Common myeloid progenitor, CD34-positive (primary cell): ENCODE data around the gene TP53.
A peak's percentile ranks its signal among the peaks of the same experiment; 100 is the strongest.

Source experiments
- CTCF ChIA-PET: fragments of 350-600 bp; sonication (Branson Sonifier 250); formaldehyde crosslinking; loops from one replicate; lab custom pipeline; 2021; ENCODE audit warnings: antibody characterized with exemption; lab: Charles Lee
- POLR2A ChIA-PET: fragments of 350-600 bp; sonication (Branson Sonifier 250); formaldehyde crosslinking; loops from one replicate; lab custom pipeline; 2021; ENCODE audit warnings: antibody characterized with exemption; lab: Charles Lee
- DNase-seq, 3 donors: peaks; one replicate each; pipeline versions ENCODE4 v3.0.0 to v3.0.0-alpha.2; 2013
- H3K27ac ChIP-seq, 2 experiments: 1 replicate in 1 of 2; 2 replicates in 1 of 2; pipeline ENCODE4 v1.7.0; 2013; ENCODE audit warnings: inconsistent platforms in 2 of 2, low read length in 2 of 2, mild to moderate bottlenecking in 2 of 2, low read depth in 1 of 2, moderate library complexity in 1 of 2; ENCODE audit not compliant: severe bottlenecking in 2 of 2, insufficient read depth in 1 of 2, poor library complexity in 1 of 2
- H3K27me3 ChIP-seq, 5 experiments: replicated peaks in 2 of 5; 1 replicate in 3 of 5; 2 replicates in 2 of 5; pipeline versions ENCODE4 v1.6.1 to v1.7.0; 2013; ENCODE audit warnings: low read length in 4 of 5, mild to moderate bottlenecking in 2 of 5, moderate library complexity in 2 of 5, inconsistent platforms in 1 of 5; ENCODE audit not compliant: insufficient read depth in 5 of 5, control insufficient read depth in 4 of 5
- H3K36me3 ChIP-seq, 4 experiments: 1 replicate in 2 of 4; 2 replicates in 2 of 4; pipeline versions ENCODE4 v1.6.1 to v1.7.0; 2013; ENCODE audit warnings: low read length in 3 of 4, control low read depth in 1 of 4, mild to moderate bottlenecking in 1 of 4; ENCODE audit not compliant: control insufficient read depth in 4 of 4, insufficient read depth in 4 of 4
- H3K4me1 ChIP-seq, 4 experiments: 1 replicate in 3 of 4; 2 replicates in 1 of 4; pipeline versions ENCODE4 v1.6.1 to v1.7.1; 2013; ENCODE audit warnings: low read length in 3 of 4, mild to moderate bottlenecking in 3 of 4, control low read depth in 1 of 4, inconsistent platforms in 1 of 4, moderate library complexity in 1 of 4; ENCODE audit not compliant: control insufficient read depth in 4 of 4, insufficient read depth in 4 of 4; ENCODE audit errors: control extremely low read depth in 1 of 4
- H3K4me3 ChIP-seq, 7 experiments: 1 replicate in 4 of 7; 2 replicates in 3 of 7; pipeline versions ENCODE4 v1.5.1 to v1.7.0; 2013; ENCODE audit warnings: mild to moderate bottlenecking in 7 of 7, low read length in 6 of 7, moderate library complexity in 6 of 7, inconsistent platforms in 2 of 7, low read depth in 2 of 7, control low read depth in 1 of 7; ENCODE audit not compliant: insufficient read depth in 4 of 7, control insufficient read depth in 1 of 7; ENCODE audit errors: extremely low read depth in 1 of 7
- H3K9me3 ChIP-seq, 5 experiments: 1 replicate in 4 of 5; 2 replicates in 1 of 5; pipeline versions ENCODE4 v1.6.1 to v1.7.1; 2013; ENCODE audit warnings: low read length in 4 of 5, mild to moderate bottlenecking in 2 of 5, inconsistent platforms in 1 of 5, low read depth in 1 of 5, moderate library complexity in 1 of 5; ENCODE audit not compliant: control insufficient read depth in 4 of 5, insufficient read depth in 2 of 5; ENCODE audit errors: control extremely low read depth in 1 of 5
- WGBS: methylation state at CpG from one replicate; pipeline ENCODE4 v1.1.5; 2013; ENCODE audit not compliant: insufficient coverage; 5-methylcytosine and 5-hydroxymethylcytosine counted together

The TP53 gene

GRCh38 chr17:7636163-7636562 is 51.1 kb downstream of the TP53 start:
- Histone ChIP-seq H3K4me3 (no peak overlapping the region), H3K9me3 (no peaks in the 10 kb centered on the region), H3K27me3 (no peaks in the 10 kb centered on the region), H3K36me3 (no peaks in the 10 kb centered on the region), H3K27ac (no peak overlapping the region), H3K4me1 (peaks cover 0 to 3% (median 0%) of the 10 kb centered on the region in 4 experiments)
- ChIA-PET POLR2A (no interaction called here), CTCF (interaction anchor here (0.7 to 8.2 kb wide), 4 partner anchors 8 to 343 kb away, joined by 3 to 91 read pairs (median 4); partner anchors contain the start of genes SAT2, TP53 and WRAP53)
- DNase-seq, result no peak
- WGBS, result 94% methylated on average over 4 of the region's 5 CpGs

GRCh38 chr17:7634384-7634783 is 52.9 kb downstream of the TP53 start:
- no peak overlapping the region for H3K4me3 ChIP-seq
- H3K9me3 ChIP-seq, result no peaks in the 10 kb centered on the region
- no peak for DNase-seq
- H3K36me3 ChIP-seq, result no peaks in the 10 kb centered on the region
- no peak overlapping the region for H3K27ac ChIP-seq
- H3K4me1 ChIP-seq, result peaks cover 0 to 3% (median 0%) of the 10 kb centered on the region in 4 experiments
- ChIA-PET CTCF (interaction anchor here (0.5 to 8.2 kb wide), 9 partner anchors 13 to 147 kb away, joined by 3 to 91 read pairs (median 3); partner anchors contain the start of genes TP53 and WRAP53), POLR2A (no interaction called here)
- 67% methylated on average over 1 of the region's 5 CpGs for WGBS
- H3K27me3 ChIP-seq, result no peaks in the 10 kb centered on the region

GRCh38 chr17:7633093-7633492 is 54.2 kb downstream of the TP53 start:
- DNase-seq, result no peak
- CTCF ChIA-PET, result interaction anchor here (0.9 to 8.2 kb wide), 14 partner anchors 9 to 91 kb away, joined by 4 to 91 read pairs (median 6); partner anchors contain the start of genes ATP1B2, DNAH2, TP53 and WRAP53
- no CpG with 5 or more reads among the region's 2 CpGs for WGBS
- Histone ChIP-seq H3K36me3 (no peaks in the 10 kb centered on the region), H3K27ac (no peak overlapping the region), H3K9me3 (no peaks in the 10 kb centered on the region), H3K27me3 (no peaks in the 10 kb centered on the region), H3K4me1 (peaks cover 0 to 4% (median 1%) of the 10 kb centered on the region in 4 experiments), H3K4me3 (no peak overlapping the region)
- POLR2A ChIA-PET, result interaction anchor here (1.2 to 1.3 kb wide), 2 partner anchors 53 to 55 kb away, joined by 4 to 6 read pairs; partner anchors contain the start of genes TP53 and WRAP53

- Histone ChIP-seq H3K4me3 (no peak overlapping the region), H3K27ac (no peak overlapping the region), H3K9me3 (no peaks in the 10 kb centered on the region), H3K36me3 (no peaks in the 10 kb centered on the region), H3K27me3 (no peaks in the 10 kb centered on the region), H3K4me1 (peaks cover 0 to 6% (median 1%) of the 10 kb centered on the region in 4 experiments)
- CTCF ChIA-PET, result interaction anchor here (0.9 to 8.2 kb wide), 16 partner anchors 9 to 91 kb away, joined by 3 to 91 read pairs (median 5); partner anchors contain the start of genes ATP1B2, DNAH2, TP53 and WRAP53
- WGBS, result 63% methylated on average over 2 of the region's 6 CpGs
- POLR2A ChIA-PET, result interaction anchor here (0.7 to 1.3 kb wide), 3 partner anchors 53 to 521 kb away, joined by 3 to 6 read pairs (median 4); partner anchors contain the start of genes TP53 and WRAP53
- peak; percentile 74 to 80 (median 76) for DNase-seq
These were observed 54.8 kb downstream of the TP53 start for GRCh38 chr17:7632492-7632894.

- no peak overlapping the region for H3K27ac ChIP-seq
- no peaks in the 10 kb centered on the region for H3K36me3 ChIP-seq
- no peaks in the 10 kb centered on the region for H3K27me3 ChIP-seq
- H3K4me3 ChIP-seq, result no peak overlapping the region
- ChIA-PET CTCF (interaction anchor here (0.9 to 8.2 kb wide), 19 partner anchors 8 to 112 kb away, joined by 3 to 91 read pairs (median 5); partner anchors contain the start of genes DNAH2, TP53 and WRAP53), POLR2A (interaction anchor here (0.7 to 1.3 kb wide), 4 partner anchors 54 to 522 kb away, joined by 3 to 6 read pairs (median 4); partner anchors contain the start of genes TP53 and WRAP53)
- peaks cover 0 to 11% (median 7%) of the 10 kb centered on the region in 4 experiments for H3K4me1 ChIP-seq
- no peaks in the 10 kb centered on the region for H3K9me3 ChIP-seq
- no peak for DNase-seq
- 90% methylated on average over 8 of the region's 11 CpGs for WGBS
These were observed 55.6 kb downstream of the TP53 start for GRCh38 chr17:7631398-7632380.

GRCh38 chr17:7629939-7630571 is 57.2 kb downstream of the TP53 start, which contains the start of gene SHBG:
TSS of gene SHBG (plus strand) at chr17:7630135. CDS start at chr17:7630173, 38 bp downstream.
- CTCF ChIA-PET, result interaction anchor here (0.9 to 8.2 kb wide), 7 partner anchors 8 to 58 kb away, joined by 3 to 91 read pairs (median 4); partner anchors contain the start of genes FXR2, TP53 and WRAP53
- Histone ChIP-seq H3K9me3 (no peaks in the 10 kb centered on the region), H3K4me1 (peaks cover 0 to 15% (median 10%) of the 10 kb centered on the region in 4 experiments), H3K4me3 (no peak within 1 kb of the TSS), H3K36me3 (peaks cover 0 to 5% (median 2%) of the 10 kb centered on the region in 4 experiments), H3K27ac (no peak within 1 kb of the TSS), H3K27me3 (no peaks in the 10 kb centered on the region)
- POLR2A ChIA-PET, result interaction anchor here (1.1 kb wide), 1 partner anchor 56 kb away, joined by 3 read pairs; no protein-coding TSS in a partner anchor
- DNase-seq, result no peak
- 97% methylated on average over 9 of the region's 13 CpGs for WGBS
